ENCODE results near the gene KDELR1. TPM values are rescaled to one million over a fixed set of nuclear protein-coding genes. Genes with fewer than 3 reads are reported as not detected.

Gene KDELR1
- total and polyA plus RNA-seq, 2 of the 13 experiments (the other 11 are each of a cell fraction or from before 2014, with no cell fraction given), result 134 to 185 TPM

DNA sequence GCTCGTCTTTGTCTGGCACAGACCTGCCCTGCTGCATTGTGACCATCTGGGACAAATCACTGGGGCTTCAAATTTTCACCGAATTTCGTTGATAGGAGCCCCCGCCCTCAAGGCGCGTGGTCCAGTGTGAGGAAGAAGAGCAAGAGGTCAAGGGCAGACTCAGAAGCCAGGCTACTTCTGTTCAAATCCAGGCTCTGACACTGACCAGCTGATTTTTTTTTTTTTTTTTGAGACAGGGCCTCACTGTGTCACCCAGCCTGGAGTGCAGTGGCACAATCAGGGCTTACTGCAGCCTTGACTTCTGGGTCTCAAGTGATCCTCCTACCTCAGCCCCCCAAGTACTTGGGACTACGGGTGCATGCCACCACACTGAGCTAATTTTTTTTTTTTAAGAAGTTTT lies 20.0 kb downstream of the KDELR1 start (continued):
- TF ChIP-seq, protein P1, sequence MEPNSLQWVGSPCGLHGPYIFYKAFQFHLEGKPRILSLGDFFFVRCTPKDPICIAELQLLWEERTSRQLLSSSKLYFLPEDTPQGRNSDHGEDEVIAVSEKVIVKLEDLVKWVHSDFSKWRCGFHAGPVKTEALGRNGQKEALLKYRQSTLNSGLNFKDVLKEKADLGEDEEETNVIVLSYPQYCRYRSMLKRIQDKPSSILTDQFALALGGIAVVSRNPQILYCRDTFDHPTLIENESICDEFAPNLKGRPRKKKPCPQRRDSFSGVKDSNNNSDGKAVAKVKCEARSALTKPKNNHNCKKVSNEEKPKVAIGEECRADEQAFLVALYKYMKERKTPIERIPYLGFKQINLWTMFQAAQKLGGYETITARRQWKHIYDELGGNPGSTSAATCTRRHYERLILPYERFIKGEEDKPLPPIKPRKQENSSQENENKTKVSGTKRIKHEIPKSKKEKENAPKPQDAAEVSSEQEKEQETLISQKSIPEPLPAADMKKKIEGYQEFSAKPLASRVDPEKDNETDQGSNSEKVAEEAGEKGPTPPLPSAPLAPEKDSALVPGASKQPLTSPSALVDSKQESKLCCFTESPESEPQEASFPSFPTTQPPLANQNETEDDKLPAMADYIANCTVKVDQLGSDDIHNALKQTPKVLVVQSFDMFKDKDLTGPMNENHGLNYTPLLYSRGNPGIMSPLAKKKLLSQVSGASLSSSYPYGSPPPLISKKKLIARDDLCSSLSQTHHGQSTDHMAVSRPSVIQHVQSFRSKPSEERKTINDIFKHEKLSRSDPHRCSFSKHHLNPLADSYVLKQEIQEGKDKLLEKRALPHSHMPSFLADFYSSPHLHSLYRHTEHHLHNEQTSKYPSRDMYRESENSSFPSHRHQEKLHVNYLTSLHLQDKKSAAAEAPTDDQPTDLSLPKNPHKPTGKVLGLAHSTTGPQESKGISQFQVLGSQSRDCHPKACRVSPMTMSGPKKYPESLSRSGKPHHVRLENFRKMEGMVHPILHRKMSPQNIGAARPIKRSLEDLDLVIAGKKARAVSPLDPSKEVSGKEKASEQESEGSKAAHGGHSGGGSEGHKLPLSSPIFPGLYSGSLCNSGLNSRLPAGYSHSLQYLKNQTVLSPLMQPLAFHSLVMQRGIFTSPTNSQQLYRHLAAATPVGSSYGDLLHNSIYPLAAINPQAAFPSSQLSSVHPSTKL (CRISPR knock-in tag; IDR thresholded peaks at IDR 0.05), result no peak
- TF ChIP-seq ZNF775 (CRISPR knock-in tag; IDR thresholded peaks at IDR 0.05; ENCODE audit: borderline replicate concordance), result no peak

DNA sequence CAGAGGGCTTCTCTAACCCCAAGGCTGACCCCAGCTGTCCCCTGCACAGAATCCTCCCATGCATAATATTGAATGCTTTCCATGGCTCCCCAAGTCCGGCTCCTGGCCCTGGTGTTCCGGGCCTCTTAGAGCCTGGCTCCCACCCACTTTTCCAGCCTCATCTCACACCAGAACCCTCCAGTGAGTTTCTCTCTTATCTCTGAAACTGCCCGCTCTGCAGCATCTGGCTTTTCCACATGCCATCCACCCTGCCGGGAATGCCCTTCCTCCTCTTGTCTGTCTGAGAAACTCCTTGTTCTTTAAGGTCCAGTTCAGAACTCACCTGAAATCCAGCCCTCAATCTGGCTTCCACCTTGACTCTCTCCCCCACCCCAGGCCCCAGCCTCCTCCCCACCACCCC lies 20.4 kb downstream of the KDELR1 start:
- DNase-seq (ENCODE audit: low spot score) (no peak), FAIRE-seq (no peak), ATAC-seq (no peak)
- no peak overlapping the region for H3K27ac ChIP-seq (ENCODE audit: extremely low read length, insufficient read depth, low read length)
- no peaks in the 10 kb centered on the region for H3K79me2 ChIP-seq (ENCODE audit: insufficient read depth, low read length)
- no peak overlapping the region for H2AFZ ChIP-seq (ENCODE audit: low read length)
- in situ Hi-C loops (cut with HindIII; ENCODE audit: extremely low pct_ligation_motif_present, low pct_unique_long_range_greater_than_20kb) (no loop called here), intact Hi-C loops (cut with micrococcal nuclease; ENCODE audit: unreplicated experiment) (no loop called here)
- no peak overlapping the region for H3K4me3 ChIP-seq (replicated peaks in 1 of 3; ENCODE audit: insufficient read depth in 1 of 3, low read depth in 2 of 3, low read length in 3 of 3)
- H3K9me3 ChIP-seq (ENCODE audit: low read length), result no peaks in the 10 kb centered on the region
- H3K27me3 ChIP-seq (ENCODE audit: control insufficient read depth in 1 of 2, insufficient read depth in 2 of 2, low read length in 2 of 2), result no peaks in the 10 kb centered on the region
- no peak overlapping the region for H3K9ac ChIP-seq (ENCODE audit: insufficient read depth, low read depth, low read length)
- no TSS peak for BruUV-seq (replicated peaks)
- POLR2A ChIA-PET, result interaction anchor here (1.3 kb wide), 1 partner anchor 16 kb away, joined by 3 read pairs; no protein-coding TSS in a partner anchor
- no peaks in the 10 kb centered on the region for H4K20me1 ChIP-seq (ENCODE audit: insufficient read depth, low read length)
- H3K36me3 ChIP-seq (replicated peaks in 1 of 2; ENCODE audit: control insufficient read depth in 1 of 2, insufficient read depth in 2 of 2, low read length in 2 of 2), result no peaks in the 10 kb centered on the region
- TF ChIP-seq ZNF354B (CRISPR knock-in tag; IDR thresholded peaks at IDR 0.05) (no peak), RXRA (CRISPR knock-in tag; IDR thresholded peaks at IDR 0.05) (no peak), NFKB2 (CRISPR knock-in tag; IDR thresholded peaks at IDR 0.05; ENCODE audit: borderline replicate concordance) (no peak), SRY (CRISPR knock-in tag; IDR thresholded peaks at IDR 0.05) (no peak), ZNF766 (CRISPR knock-in tag; IDR thresholded peaks at IDR 0.05; ENCODE audit: borderline replicate concordance) (no peak), ZBTB42 (CRISPR knock-in tag; IDR thresholded peaks at IDR 0.05) (no peak), KDM4B (CRISPR knock-in tag; IDR thresholded peaks at IDR 0.05) (no peak), ZNF550 (CRISPR knock-in tag; IDR thresholded peaks at IDR 0.05; ENCODE audit: borderline replicate concordance) (no peak), BCL6 (CRISPR knock-in tag; IDR thresholded peaks at IDR 0.05) (no peak), CAMTA2 (CRISPR knock-in tag; IDR thresholded peaks at IDR 0.05; ENCODE audit: borderline replicate concordance) (no peak)
- TF ChIP-seq, protein P2, sequence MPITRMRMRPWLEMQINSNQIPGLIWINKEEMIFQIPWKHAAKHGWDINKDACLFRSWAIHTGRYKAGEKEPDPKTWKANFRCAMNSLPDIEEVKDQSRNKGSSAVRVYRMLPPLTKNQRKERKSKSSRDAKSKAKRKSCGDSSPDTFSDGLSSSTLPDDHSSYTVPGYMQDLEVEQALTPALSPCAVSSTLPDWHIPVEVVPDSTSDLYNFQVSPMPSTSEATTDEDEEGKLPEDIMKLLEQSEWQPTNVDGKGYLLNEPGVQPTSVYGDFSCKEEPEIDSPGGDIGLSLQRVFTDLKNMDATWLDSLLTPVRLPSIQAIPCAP (CRISPR knock-in tag; IDR thresholded peaks at IDR 0.05; ENCODE audit: low read depth), result no peak
- TF ChIP-seq, protein P3, sequence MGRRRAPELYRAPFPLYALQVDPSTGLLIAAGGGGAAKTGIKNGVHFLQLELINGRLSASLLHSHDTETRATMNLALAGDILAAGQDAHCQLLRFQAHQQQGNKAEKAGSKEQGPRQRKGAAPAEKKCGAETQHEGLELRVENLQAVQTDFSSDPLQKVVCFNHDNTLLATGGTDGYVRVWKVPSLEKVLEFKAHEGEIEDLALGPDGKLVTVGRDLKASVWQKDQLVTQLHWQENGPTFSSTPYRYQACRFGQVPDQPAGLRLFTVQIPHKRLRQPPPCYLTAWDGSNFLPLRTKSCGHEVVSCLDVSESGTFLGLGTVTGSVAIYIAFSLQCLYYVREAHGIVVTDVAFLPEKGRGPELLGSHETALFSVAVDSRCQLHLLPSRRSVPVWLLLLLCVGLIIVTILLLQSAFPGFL (CRISPR knock-in tag; IDR thresholded peaks at IDR 0.05), result no peak
- TF ChIP-seq, protein P4, sequence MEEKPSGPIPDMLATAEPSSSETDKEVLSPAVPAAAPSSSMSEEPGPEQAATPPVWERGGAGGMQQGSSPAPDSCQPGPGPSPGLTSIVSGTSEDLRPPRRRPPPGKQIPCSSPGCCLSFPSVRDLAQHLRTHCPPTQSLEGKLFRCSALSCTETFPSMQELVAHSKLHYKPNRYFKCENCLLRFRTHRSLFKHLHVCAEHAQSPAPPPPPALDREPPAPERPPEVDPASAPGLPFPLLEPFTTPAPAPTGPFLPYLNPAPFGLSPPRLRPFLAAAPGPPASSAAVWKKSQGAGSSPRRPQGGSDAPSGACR (CRISPR knock-in tag; IDR thresholded peaks at IDR 0.05), result no peak
- WGBS (ENCODE audit: low lambda C conversion rate), result 49% methylated on average over 4 of the region's 4 CpGs
- H3K4me2 ChIP-seq (ENCODE audit: low read depth, low read length), result no peak overlapping the region
- peaks cover 54% of the 10 kb centered on the region for H3K4me1 ChIP-seq (ENCODE audit: insufficient read depth, low read length)
- CTCF ChIA-PET (ENCODE audit: low intra/inter-chr PET ratio, low total read pairs), result no interaction called here

Measured in HepG2 (cell line).